HL-60 (cell line): ENCODE data around the gene ABCD1.
"Not testable (repeated sequence)": the region's sequence is repeated elsewhere in the genome, so short reads cannot be mapped to it uniquely, and the experiment has no call there.

Source experiments
- GABPA ChIP-seq: IDR thresholded peaks from 2 replicates; pipeline ENCODE4 v1.6.1; 2012; ENCODE audit warnings: low read depth
- POLR2AphosphoS5 ChIP-seq: IDR thresholded peaks from 2 replicates; pipeline ENCODE4 v1.6.1; 2012; ENCODE audit warnings: low read depth
- SPI1 ChIP-seq: IDR thresholded peaks from 2 replicates; pipeline ENCODE4 v1.6.1; 2012; ENCODE audit warnings: low read depth, mild to moderate bottlenecking, borderline replicate concordance
- TF ChIP-seq, protein P1 (sequence below): IDR thresholded peaks from one replicate; pipeline ENCODE4 v1.5.1; 2011; ENCODE audit warnings: low read length, control low read depth, inconsistent platforms; ENCODE audit not compliant: insufficient read depth
- TF ChIP-seq, protein P2 (sequence below): IDR thresholded peaks from 2 replicates; pipeline ENCODE4 v1.6.1; 2012; ENCODE audit warnings: low read depth; ENCODE audit not compliant: insufficient replicate concordance

DNA sequence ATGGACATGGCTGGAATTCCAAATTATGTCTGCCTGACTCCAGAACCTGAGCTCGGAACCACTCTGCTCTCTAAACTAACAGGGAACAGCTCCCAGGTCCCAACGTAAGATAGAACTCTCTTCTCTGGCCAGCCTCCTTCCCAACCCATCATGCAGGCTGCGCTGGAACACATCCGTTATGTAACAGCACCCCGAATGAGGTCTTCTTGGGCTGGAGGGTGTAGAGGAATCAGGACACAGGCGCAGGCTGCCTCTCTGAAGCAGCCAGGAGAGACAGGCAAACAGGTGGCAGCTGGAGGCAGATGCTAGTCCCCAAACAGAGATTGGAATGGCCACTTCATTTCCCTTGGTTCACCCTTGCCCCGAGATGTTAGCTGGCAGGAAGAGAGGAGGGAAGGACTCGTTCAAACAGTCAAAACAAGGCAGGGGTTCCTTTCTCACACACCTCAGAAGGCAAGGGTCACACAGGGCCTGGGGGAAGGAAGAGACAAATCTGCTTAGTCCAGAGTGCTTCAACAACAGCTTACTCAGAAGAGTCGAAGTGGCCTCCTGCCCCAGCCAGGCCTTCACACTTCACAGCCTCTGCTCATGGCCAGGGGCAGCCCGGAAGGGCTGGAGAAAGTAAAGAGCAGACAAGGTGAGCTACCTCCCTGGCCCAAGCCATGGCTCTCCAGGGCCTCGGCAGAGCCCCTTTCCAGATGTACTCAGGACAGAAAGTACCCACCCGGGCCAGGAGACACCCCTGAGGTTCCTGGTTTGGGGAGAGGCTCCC, 19.8 kb upstream of the ABCD1 start:
- not testable (repeated sequence) for TF ChIP-seq SPI1, POLR2AphosphoS5, GABPA
- TF ChIP-seq, protein P1, sequence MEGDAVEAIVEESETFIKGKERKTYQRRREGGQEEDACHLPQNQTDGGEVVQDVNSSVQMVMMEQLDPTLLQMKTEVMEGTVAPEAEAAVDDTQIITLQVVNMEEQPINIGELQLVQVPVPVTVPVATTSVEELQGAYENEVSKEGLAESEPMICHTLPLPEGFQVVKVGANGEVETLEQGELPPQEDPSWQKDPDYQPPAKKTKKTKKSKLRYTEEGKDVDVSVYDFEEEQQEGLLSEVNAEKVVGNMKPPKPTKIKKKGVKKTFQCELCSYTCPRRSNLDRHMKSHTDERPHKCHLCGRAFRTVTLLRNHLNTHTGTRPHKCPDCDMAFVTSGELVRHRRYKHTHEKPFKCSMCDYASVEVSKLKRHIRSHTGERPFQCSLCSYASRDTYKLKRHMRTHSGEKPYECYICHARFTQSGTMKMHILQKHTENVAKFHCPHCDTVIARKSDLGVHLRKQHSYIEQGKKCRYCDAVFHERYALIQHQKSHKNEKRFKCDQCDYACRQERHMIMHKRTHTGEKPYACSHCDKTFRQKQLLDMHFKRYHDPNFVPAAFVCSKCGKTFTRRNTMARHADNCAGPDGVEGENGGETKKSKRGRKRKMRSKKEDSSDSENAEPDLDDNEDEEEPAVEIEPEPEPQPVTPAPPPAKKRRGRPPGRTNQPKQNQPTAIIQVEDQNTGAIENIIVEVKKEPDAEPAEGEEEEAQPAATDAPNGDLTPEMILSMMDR, result not testable (repeated sequence)
- TF ChIP-seq, protein P2, sequence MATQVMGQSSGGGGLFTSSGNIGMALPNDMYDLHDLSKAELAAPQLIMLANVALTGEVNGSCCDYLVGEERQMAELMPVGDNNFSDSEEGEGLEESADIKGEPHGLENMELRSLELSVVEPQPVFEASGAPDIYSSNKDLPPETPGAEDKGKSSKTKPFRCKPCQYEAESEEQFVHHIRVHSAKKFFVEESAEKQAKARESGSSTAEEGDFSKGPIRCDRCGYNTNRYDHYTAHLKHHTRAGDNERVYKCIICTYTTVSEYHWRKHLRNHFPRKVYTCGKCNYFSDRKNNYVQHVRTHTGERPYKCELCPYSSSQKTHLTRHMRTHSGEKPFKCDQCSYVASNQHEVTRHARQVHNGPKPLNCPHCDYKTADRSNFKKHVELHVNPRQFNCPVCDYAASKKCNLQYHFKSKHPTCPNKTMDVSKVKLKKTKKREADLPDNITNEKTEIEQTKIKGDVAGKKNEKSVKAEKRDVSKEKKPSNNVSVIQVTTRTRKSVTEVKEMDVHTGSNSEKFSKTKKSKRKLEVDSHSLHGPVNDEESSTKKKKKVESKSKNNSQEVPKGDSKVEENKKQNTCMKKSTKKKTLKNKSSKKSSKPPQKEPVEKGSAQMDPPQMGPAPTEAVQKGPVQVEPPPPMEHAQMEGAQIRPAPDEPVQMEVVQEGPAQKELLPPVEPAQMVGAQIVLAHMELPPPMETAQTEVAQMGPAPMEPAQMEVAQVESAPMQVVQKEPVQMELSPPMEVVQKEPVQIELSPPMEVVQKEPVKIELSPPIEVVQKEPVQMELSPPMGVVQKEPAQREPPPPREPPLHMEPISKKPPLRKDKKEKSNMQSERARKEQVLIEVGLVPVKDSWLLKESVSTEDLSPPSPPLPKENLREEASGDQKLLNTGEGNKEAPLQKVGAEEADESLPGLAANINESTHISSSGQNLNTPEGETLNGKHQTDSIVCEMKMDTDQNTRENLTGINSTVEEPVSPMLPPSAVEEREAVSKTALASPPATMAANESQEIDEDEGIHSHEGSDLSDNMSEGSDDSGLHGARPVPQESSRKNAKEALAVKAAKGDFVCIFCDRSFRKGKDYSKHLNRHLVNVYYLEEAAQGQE, result not testable (repeated sequence)
